Kidney (tissue), 14 donors: ENCODE data around the gene TCIRG1. TPM values are rescaled to one million over a fixed set of nuclear protein-coding genes. Genes with fewer than 3 reads are reported as not detected.
"Not testable (repeated sequence)": the region's sequence is repeated elsewhere in the genome, so short reads cannot be mapped to it uniquely, and the experiment has no call there.

ENCODE experiments used
- DNase-seq, 5 donors: peaks; one replicate each; pipeline ENCODE4 v3.0.0-alpha.2; 2013 to 2020
- FAIRE-seq: peaks from 2 replicates; lab custom pipeline; 2012; peaks lifted over from hg19 to GRCh38; lab: Jason Lieb, UNC
- H3K27ac ChIP-seq, 2 donors: one replicate each; pipeline ENCODE4 v1.7.0; 2013; ENCODE audit warnings: low read depth in 2 of 2, low read length in 2 of 2, inconsistent platforms in 1 of 2
- H3K27me3 ChIP-seq: one replicate; pipeline ENCODE4 v1.7.1; 2013; ENCODE audit warnings: low read length, inconsistent platforms; ENCODE audit not compliant: control insufficient read depth, insufficient read depth
- H3K36me3 ChIP-seq, 3 donors: one replicate each; pipeline versions ENCODE4 v1.7.0 to v1.7.1; 2013; ENCODE audit warnings: low read length in 3 of 3, control low read depth in 1 of 3, inconsistent platforms in 1 of 3; ENCODE audit not compliant: insufficient read depth in 3 of 3, control insufficient read depth in 2 of 3
- H3K4me1 ChIP-seq, 3 donors: one replicate each; pipeline versions ENCODE4 v1.7.0 to v1.7.1; 2013; ENCODE audit warnings: low read length in 3 of 3, inconsistent platforms in 1 of 3, low read depth in 1 of 3; ENCODE audit not compliant: control insufficient read depth in 2 of 3, insufficient read depth in 2 of 3
- H3K4me3 ChIP-seq, 3 donors: one replicate each; pipeline versions ENCODE4 v1.7.0 to v1.8.1; 2013; ENCODE audit warnings: low read length in 3 of 3, control low read depth in 1 of 3, inconsistent platforms in 1 of 3
- H3K9ac ChIP-seq, 3 donors: one replicate each; pipeline versions ENCODE4 v1.7.0 to v1.7.1; 2013; ENCODE audit warnings: low read length in 3 of 3, control low read depth in 1 of 3, inconsistent platforms in 1 of 3
- H3K9me3 ChIP-seq, 3 donors: one replicate each; pipeline versions ENCODE4 v1.7.0 to v1.7.1; 2013; ENCODE audit warnings: low read length in 3 of 3, control low read depth in 1 of 3, inconsistent platforms in 1 of 3; ENCODE audit not compliant: control insufficient read depth in 2 of 3, insufficient read depth in 1 of 3
- intact Hi-C: fragments of 100-400 bp; cut with DNase I; formaldehyde crosslinking; loops from one replicate; pipeline ENCODE4 v1.11.1; 2022
- polyA plus RNA-seq: library from polyadenylated mRNA; stranded (reverse); fragments of 350-450 nt; fragmentation: Illumina TruSeq; extraction: RNeasy Lipid Tissue Mini Kit (QIAGEN cat#74804); gene quantifications from one replicate; pipeline ENCODE4 v1.2.3, GENCODE V29; 2014; ENCODE audit warnings: low read depth, low replicate concordance; ENCODE audit not compliant: insufficient read depth
- total RNA-seq: library from RNA; stranded (reverse); fragmentation: NEBNext Ultra II Directional; extraction: Animal tissue kit (Norgen Biotek cat#: 25700); gene quantifications from one replicate; pipeline ENCODE4 v1.2.1, GENCODE V29; 2021
- TF ChIP-seq, protein P1 (sequence below): IDR thresholded peaks from 3 replicates; pipeline ENCODE4 v1.5.1; 2012; ENCODE audit warnings: mild to moderate bottlenecking, moderate library complexity, borderline replicate concordance; ENCODE audit not compliant: insufficient read depth; ENCODE audit errors: extremely low read depth
- donor health status: control.
- donor health status: control.
- donor health status: control.
- donor health status: control.
- donor health status: control.
- donor health status: DM: yes; HTN: yes; CAD: no.
- donor health status: Normal renal cell carcinoma (clear cell type).

Gene TCIRG1
- total and polyA plus RNA-seq, 2 donors from 2014 or later = 36.3 to 97.1 TPM

DNA sequence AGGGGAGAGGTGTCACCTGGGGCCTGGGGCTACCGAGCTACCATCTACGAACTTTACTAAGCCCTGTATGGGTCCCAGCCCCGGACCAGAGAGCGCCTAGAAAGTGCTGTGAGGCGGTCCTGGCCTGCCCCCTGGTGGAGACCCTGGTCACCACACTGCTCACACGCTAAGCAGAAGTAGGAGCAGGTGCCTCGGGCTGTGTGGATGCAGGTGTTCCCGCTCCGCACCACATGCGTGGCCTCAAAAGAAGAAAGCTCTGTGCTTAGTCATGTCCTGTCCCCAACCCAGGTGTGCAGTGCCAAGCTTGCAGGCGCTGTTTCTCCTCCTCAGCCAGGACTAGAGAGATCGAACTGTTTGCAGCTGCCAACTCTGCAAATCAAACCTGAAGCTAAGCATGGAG is 45.0 kb upstream of the TCIRG1 start:
- H3K9me3 ChIP-seq, H3K36me3 ChIP-seq, H3K9ac ChIP-seq, H3K27ac ChIP-seq, H3K27me3 ChIP-seq, FAIRE-seq, H3K4me3 ChIP-seq, intact Hi-C loops, H3K4me1 ChIP-seq: not testable (repeated sequence)
- DNase-seq = peak in 2 of 5 donors; percentile 45 to 62
- TF ChIP-seq, protein P1, sequence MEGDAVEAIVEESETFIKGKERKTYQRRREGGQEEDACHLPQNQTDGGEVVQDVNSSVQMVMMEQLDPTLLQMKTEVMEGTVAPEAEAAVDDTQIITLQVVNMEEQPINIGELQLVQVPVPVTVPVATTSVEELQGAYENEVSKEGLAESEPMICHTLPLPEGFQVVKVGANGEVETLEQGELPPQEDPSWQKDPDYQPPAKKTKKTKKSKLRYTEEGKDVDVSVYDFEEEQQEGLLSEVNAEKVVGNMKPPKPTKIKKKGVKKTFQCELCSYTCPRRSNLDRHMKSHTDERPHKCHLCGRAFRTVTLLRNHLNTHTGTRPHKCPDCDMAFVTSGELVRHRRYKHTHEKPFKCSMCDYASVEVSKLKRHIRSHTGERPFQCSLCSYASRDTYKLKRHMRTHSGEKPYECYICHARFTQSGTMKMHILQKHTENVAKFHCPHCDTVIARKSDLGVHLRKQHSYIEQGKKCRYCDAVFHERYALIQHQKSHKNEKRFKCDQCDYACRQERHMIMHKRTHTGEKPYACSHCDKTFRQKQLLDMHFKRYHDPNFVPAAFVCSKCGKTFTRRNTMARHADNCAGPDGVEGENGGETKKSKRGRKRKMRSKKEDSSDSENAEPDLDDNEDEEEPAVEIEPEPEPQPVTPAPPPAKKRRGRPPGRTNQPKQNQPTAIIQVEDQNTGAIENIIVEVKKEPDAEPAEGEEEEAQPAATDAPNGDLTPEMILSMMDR = peak; percentile 35

DNA sequence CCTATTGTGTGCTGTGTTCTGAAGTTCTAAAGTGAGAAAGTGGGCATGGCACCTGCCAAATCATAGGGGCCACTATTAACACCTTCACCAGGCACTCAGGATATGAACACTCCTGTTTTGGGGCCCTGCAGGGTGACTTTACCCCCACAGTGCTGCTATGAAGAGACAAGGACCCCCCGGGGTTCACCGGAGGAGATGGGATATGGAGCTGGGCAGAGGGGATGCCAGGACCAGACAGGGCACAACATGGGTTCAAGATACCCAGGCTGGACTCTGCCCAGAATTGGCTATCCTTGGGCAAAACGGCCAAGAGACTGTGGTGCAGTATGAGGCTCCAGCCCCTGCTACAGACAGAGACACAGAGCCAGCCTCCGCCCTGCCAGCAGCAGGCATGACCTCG is 44.4 kb upstream of the TCIRG1 start:
- DNase-seq, H3K9me3 ChIP-seq, H3K4me1 ChIP-seq, H3K27ac ChIP-seq, intact Hi-C loops, H3K36me3 ChIP-seq, H3K4me3 ChIP-seq, H3K27me3 ChIP-seq, FAIRE-seq, H3K9ac ChIP-seq: not testable (repeated sequence)

- intact Hi-C loops, H3K9ac ChIP-seq, FAIRE-seq, H3K4me1 ChIP-seq, H3K4me3 ChIP-seq, H3K27ac ChIP-seq, H3K36me3 ChIP-seq, H3K9me3 ChIP-seq, H3K27me3 ChIP-seq: not testable (repeated sequence)
- peak in 1 of 5 donors; percentile 30 for DNase-seq
Observed at GRCh38 chr11:67995129-67995528, 43.7 kb upstream of the TCIRG1 start.

DNA sequence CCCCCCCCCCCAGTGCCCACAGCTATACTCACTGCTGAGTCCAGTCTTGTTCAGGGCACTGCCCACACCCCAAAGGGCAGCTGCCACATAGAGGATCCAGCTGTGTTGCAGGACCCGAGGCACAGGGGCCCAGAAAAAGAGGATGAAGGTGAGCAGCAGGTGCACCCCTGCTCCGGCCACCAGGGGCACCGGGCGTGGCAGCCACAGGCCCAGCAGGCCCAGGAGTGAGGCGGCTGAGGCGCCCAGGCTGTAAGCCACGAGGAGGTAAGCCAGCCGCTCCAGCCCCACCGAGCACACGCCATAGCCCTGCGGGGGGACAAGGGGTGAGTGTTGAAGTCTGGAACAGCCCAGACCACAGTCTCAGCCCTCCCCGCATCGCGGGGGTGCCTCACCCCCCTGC is 43.2 kb upstream of the TCIRG1 start:
- FAIRE-seq, H3K4me1 ChIP-seq, H3K27me3 ChIP-seq, H3K9me3 ChIP-seq, intact Hi-C loops, H3K36me3 ChIP-seq, H3K9ac ChIP-seq, H3K4me3 ChIP-seq, H3K27ac ChIP-seq: not testable (repeated sequence)
- DNase-seq = peak in 1 of 5 donors; percentile 39

GRCh38 chr11:67996051-67996450 is 42.8 kb upstream of the TCIRG1 start:
- FAIRE-seq (no peak), DNase-seq (peak in 1 of 5 donors; percentile 42)
- H3K9ac ChIP-seq = no peak overlapping the region
- no peaks in the 10 kb centered on the region for H3K27me3 ChIP-seq
- no peak overlapping the region for H3K27ac ChIP-seq
- no peaks in the 10 kb centered on the region for H3K36me3 ChIP-seq
- H3K4me3 ChIP-seq = no peak overlapping the region
- TF ChIP-seq, protein P1 = no peak
- intact Hi-C loops = no loop called here
- no peaks in the 10 kb centered on the region for H3K9me3 ChIP-seq
- H3K4me1 ChIP-seq = no peaks in the 10 kb centered on the region
